AG09309 (cell line): ENCODE measurements around the gene LDLRAD4.

Experiments used
- DNase-seq: peaks from one replicate; pipeline ENCODE4 v3.0.0-alpha.2; 2010; ENCODE audit warnings: low read depth
- H3K4me3 ChIP-seq: 2 replicates; pipeline ENCODE4 v1.5.1; 2011; ENCODE audit warnings: mild to moderate bottlenecking, low read depth, low read length, moderate library complexity; ENCODE audit not compliant: control insufficient read depth
- CTCF ChIP-seq: IDR thresholded peaks from 2 replicates; pipeline ENCODE4 v1.5.1; 2011; ENCODE audit warnings: mild to moderate bottlenecking, low read depth, low read length, inconsistent platforms; ENCODE audit not compliant: insufficient read depth, control insufficient read depth; ENCODE audit errors: missing control alignments

The LDLRAD4 gene

GRCh38 chr18:13545514-13545913, 327.0 kb downstream of the LDLRAD4 start:
- no peak for DNase-seq

GRCh38 chr18:13545955-13546354, 327.4 kb downstream of the LDLRAD4 start:
- no peak overlapping the region for H3K4me3 ChIP-seq
- DNase-seq: no peak
- TF ChIP-seq CTCF: no peak

More at GRCh38 chr18:13545514-13545913, 327.0 kb downstream of the LDLRAD4 start:
- no peak overlapping the region for H3K4me3 ChIP-seq
- TF ChIP-seq CTCF: no peak

- DNase-seq: no peak
- TF ChIP-seq CTCF: no peak
These were observed 328.1 kb downstream of the LDLRAD4 start for GRCh38 chr18:13546638-13547037.

GRCh38 chr18:13547347-13547746, 328.8 kb downstream of the LDLRAD4 start:
- no peak overlapping the region for H3K4me3 ChIP-seq
- no peak for TF ChIP-seq CTCF
- DNase-seq: no peak

More at GRCh38 chr18:13546638-13547037, 328.1 kb downstream of the LDLRAD4 start:
- H3K4me3 ChIP-seq: no peak overlapping the region

GRCh38 chr18:13548106-13548819, 329.7 kb downstream of the LDLRAD4 start:
- H3K4me3 ChIP-seq: no peak overlapping the region
- TF ChIP-seq CTCF: no peak
- DNase-seq: no peak

- DNase-seq: no peak
- no peak overlapping the region for H3K4me3 ChIP-seq
- TF ChIP-seq CTCF: no peak
These were observed 330.7 kb downstream of the LDLRAD4 start for GRCh38 chr18:13548966-13549879.
